GM18907 (cell line): ENCODE measurements around the gene ZNF30.
"Not testable (repeated sequence)": the region's sequence is repeated elsewhere in the genome, so short reads cannot be mapped to it uniquely, and the experiment has no call there.

Source experiments
- ATAC-seq: cut with Tn5 transposase; IDR thresholded peaks from one replicate; pipeline ENCODE4 v1.9.1; 2021; ENCODE audit warnings: mild to moderate bottlenecking, moderate library complexity; ENCODE audit not compliant: unreplicated experiment

ZNF30 gene

GRCh38 chr19:34960103-34960805 is 33.6 kb downstream of the ZNF30 start:
- no peak for ATAC-seq

GRCh38 chr19:34960940-34961679 is 34.4 kb downstream of the ZNF30 start:
- ATAC-seq: no peak

- no peak for ATAC-seq
Measured at GRCh38 chr19:34961775-34962686, 35.3 kb downstream of the ZNF30 start.

GRCh38 chr19:34962687-34963572 is 36.2 kb downstream of the ZNF30 start:
- no peak for ATAC-seq

GRCh38 chr19:34963573-34964406 is 37.1 kb downstream of the ZNF30 start, which contains the start of gene ZNF792:
TSS of gene ZNF792 (minus strand) at chr19:34964229. CDS start at chr19:34963662, 567 bp downstream.
- peak; percentile 74 for ATAC-seq

GRCh38 chr19:34964598-34964997 is 37.9 kb downstream of the ZNF30 start:
- ATAC-seq: no peak

GRCh38 chr19:34965505-34965904 is 38.8 kb downstream of the ZNF30 start:
- not testable (repeated sequence) for ATAC-seq

GRCh38 chr19:34967551-34967950 is 40.8 kb downstream of the ZNF30 start:
- no peak for ATAC-seq

- no peak for ATAC-seq
Measured at GRCh38 chr19:34969721-34970120, 43.0 kb downstream of the ZNF30 start.

GRCh38 chr19:34970185-34970780 is 43.6 kb downstream of the ZNF30 start:
- not testable (repeated sequence) for ATAC-seq

GRCh38 chr19:34972163-34972705 is 45.5 kb downstream of the ZNF30 start:
- no peak for ATAC-seq

- ATAC-seq: no peak
Measured at GRCh38 chr19:34974646-34975045, 47.9 kb downstream of the ZNF30 start.

- no peak for ATAC-seq
Measured at GRCh38 chr19:34975056-34975455, 48.4 kb downstream of the ZNF30 start.

GRCh38 chr19:34976611-34977010 is 49.9 kb downstream of the ZNF30 start:
- ATAC-seq: no peak

- no peak for ATAC-seq
Measured at GRCh38 chr19:34979819-34980640, 53.3 kb downstream of the ZNF30 start.

GRCh38 chr19:34982275-34982674 is 55.6 kb downstream of the ZNF30 start:
- ATAC-seq: no peak

GRCh38 chr19:34983786-34984185 is 57.1 kb downstream of the ZNF30 start:
- ATAC-seq: no peak

- no peak for ATAC-seq
Measured at GRCh38 chr19:34984287-34984686, 57.6 kb downstream of the ZNF30 start.
